T47D (cell line): ENCODE measurements around the gene NPTX2.

ENCODE experiments used
- DNase-seq, 2 experiments: peaks; one replicate each; pipeline versions ENCODE4 v3.0.0 to v3.0.0-alpha.2; 2011 to 2012; ENCODE audit warnings: low read depth in 1 of 2, low spot score in 1 of 2
- JUND ChIP-seq: IDR thresholded peaks from 2 replicates; pipeline ENCODE4 v1.6.1; 2012; ENCODE audit warnings: low read depth
- in situ Hi-C: cut with HindIII; loops from 2 replicates; pipeline ENCODE4 v1.10.0; 2016; ENCODE audit warnings: low sequenced_read_pairs, low pct_unique_long_range_greater_than_20kb

Gene NPTX2

DNA sequence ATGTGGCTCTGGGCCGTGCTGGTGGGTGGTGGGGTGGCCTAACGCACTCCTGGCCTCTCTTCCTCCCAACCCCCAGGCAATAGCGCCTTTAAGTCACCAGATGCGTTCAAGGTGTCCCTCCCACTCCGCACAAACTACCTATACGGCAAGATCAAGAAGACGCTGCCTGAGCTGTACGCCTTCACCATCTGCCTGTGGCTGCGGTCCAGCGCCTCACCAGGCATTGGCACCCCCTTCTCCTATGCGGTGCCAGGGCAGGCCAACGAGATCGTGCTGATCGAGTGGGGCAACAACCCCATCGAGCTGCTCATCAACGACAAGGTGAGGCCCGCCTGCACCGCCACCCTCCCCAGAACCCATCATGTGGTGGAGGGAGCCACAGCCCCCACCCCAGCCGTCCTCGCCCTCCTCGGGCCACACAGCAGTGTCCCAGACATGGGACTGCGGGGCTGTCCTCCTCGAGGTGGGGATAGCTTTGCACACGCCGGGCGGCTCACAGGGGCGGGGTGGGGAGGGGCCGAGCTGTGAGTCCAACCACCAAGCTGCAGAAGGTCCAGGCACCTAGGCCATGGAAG is 7.8 kb downstream of the NPTX2 start:
- in situ Hi-C loops: no loop called here
- no peak for TF ChIP-seq JUND
- no peak for DNase-seq

DNA sequence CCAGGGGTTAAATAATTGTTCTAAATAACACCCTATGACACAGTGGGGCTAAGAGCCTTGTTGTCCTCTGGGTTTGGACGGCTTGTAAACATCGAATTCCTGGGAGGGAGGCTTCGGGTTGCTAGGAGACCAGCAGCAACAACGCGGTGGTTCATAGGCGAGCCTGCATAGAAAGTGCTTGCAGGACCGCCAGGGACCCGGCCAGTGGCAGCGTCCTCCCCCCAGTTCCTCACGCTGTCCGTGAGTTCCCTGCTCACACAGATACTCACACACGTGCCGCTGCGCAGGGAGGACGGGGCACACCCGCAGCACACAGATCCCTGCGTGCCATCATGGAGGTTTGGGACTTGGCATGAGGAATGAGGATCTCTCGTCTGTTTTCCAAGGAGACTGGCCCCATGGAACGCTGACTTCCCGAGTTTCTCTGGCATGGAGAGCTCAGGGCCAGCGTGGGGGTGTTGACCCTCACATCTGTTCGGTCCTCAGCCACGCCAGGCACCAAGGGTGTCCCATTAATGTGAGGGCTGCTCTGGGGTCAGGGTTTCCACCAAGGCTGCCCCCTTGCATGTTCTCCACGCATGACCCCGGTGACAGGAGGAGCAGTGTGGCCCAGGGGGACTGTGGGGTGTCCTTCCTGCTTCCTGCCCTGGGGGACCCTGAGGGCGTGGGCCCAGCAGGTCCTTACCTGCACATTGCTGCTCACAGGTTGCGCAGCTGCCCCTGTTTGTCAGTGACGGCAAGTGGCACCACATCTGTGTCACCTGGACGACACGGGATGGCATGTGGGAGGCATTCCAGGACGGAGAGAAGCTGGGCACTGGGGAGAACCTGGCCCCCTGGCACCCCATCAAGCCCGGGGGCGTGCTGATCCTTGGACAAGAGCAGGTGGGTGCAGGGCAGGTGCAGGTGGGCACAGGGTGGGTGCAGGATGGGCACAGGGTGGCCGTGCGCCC is 9.7 kb downstream of the NPTX2 start:
- in situ Hi-C loops: no loop called here
- TF ChIP-seq JUND: no peak
- DNase-seq: no peak

GRCh38 chr7:98627413-98627790 is 10.3 kb downstream of the NPTX2 start:
- in situ Hi-C loops: no loop called here
- no peak for TF ChIP-seq JUND
- no peak for DNase-seq

GRCh38 chr7:98628418-98628817 is 11.3 kb downstream of the NPTX2 start:
- in situ Hi-C loops: no loop called here
- TF ChIP-seq JUND: no peak
- DNase-seq: no peak

- no peak for TF ChIP-seq JUND
- no peak for DNase-seq
- in situ Hi-C loops: no loop called here
Measured at GRCh38 chr7:98629001-98629431, 11.9 kb downstream of the NPTX2 start.

DNA sequence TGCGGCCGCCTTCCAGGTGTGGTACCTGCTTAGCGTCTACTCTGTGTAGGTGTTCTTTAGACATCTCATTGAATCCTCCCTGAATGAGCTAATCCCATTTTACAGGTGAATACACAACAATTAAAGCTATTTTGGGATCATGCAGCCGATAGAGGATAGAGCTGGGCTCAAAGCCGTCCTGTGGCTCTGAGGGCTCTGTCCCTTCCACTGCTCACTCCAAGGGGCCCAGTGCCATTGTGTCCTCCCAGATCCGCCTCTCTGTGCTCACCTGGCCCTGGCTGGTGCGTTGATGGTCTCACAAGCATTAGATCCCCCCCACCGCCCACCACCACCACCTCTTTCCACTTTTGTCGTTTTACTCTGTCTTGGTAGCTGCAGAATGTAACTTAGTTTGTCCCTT is 13.1 kb downstream of the NPTX2 start:
- no peak for DNase-seq
- no peak for TF ChIP-seq JUND
- in situ Hi-C loops: no loop called here

DNA sequence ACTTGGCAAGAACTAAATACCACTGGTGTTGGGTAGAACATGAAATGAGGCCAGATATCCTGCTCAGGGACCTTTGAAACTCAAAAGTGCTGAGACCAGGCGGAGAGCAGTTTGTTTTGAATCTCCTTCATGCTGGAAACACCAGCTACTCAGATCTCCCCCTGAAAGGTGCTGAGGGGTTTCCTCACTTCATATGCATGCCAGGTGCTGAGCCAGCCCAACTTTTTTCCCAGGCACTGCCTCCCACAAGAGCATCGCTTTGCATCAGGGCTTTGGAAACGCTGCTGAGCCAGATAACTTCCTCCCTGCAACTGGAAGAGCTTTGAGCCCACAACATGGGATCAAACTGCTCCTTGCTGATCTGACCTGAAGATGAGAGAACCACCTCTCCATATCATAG is 13.7 kb downstream of the NPTX2 start:
- no peak for DNase-seq
- TF ChIP-seq JUND: no peak
- in situ Hi-C loops: no loop called here

DNA sequence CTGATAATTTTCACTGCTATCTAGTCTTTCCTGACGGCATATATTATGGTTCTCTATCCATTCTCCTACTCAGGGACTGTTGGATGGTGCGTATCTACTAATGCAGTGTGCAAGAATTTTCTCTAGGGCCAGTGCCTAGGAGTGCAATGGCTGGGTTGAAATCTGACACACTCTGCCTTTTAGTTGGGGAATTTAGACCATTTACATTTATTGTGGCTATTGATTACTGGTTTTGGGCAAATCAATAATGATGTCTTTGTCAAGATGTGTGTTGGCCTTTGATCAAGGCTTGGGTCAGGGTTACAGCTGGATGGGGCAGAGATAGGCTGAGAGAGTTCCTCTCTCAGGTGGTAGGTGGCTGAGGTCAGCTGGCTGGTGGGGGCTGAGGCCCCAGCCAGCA is 21.8 kb downstream of the NPTX2 start:
- in situ Hi-C loops: no loop called here
- TF ChIP-seq JUND: no peak
- no peak for DNase-seq

GRCh38 chr7:98640375-98640774 is 23.3 kb downstream of the NPTX2 start:
- no peak for DNase-seq
- in situ Hi-C loops: no loop called here
- TF ChIP-seq JUND: no peak

DNA sequence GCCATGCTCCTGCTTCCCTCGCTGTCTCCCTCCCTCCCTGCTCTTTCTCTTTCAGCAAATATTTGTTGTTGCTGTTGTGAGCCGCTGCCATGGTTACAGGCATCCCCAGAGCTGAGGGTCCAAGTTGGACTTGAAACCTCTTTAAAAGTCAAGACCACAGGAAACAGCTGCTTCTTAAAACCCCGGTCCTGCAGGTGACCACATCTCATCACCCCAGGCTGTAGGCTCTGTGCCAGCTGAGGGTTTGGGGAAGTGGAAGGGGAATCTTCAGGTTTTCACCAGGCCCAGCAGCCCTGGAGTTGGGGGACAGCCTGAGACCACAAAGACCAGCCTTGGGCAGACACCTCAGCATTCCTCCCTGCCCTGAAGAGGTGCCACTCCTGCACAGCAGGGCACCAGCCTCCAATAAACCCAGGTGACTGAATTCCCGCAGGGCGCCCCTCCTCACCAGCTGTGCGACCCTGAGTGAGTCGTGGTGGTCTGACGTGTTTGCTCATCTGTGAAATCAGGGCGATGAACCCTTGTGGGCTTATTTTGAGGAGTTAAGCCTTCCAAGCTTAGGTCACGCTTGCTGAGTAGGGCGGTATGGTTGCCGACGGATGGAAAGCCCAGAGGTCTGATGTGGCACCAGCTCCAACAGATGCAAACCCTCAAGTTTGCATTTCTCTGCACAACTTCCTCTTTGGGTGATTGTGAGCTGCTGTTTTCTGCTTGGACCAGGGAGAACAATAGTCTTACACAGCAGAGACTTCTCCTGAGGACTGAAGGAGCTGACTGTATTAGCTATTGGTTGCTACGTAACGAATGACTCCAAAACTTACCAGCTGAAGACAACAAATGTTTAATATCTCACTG is 24.8 kb downstream of the NPTX2 start:
- no peak for DNase-seq
- no peak for TF ChIP-seq JUND
- in situ Hi-C loops: no loop called here

GRCh38 chr7:98643236-98643985 is 26.3 kb downstream of the NPTX2 start:
- TF ChIP-seq JUND: no peak
- DNase-seq: no peak
- in situ Hi-C loops: no loop called here

- no peak for DNase-seq
- TF ChIP-seq JUND: no peak
- in situ Hi-C loops: no loop called here
Measured at GRCh38 chr7:98646465-98646864, 29.4 kb downstream of the NPTX2 start.

DNA sequence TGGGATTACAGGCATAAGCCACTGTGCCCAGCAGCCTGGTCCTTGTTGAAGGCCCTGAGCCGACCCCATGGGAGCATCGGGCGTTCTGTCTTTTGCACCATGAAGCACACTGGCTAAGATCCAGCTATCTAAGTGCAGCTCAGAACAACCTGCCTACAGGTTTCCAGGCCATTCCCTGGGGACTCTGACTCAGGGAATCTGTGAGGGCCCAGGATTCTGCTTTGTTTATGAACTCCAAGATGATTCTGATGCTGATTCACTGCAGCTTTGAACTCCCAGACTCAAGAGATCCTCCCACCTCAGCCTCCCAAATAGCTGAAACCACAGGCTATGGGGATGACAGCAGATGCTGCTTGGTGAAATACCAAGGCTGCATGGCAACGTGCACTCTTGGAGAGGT is 30.2 kb downstream of the NPTX2 start:
- no peak for DNase-seq
- TF ChIP-seq JUND: no peak
- in situ Hi-C loops: no loop called here
